HEK293T (cell line): ENCODE results near the gene SGCE.

Experiments used
- CTBP1 ChIP-seq: fragments of 450-650 bp; IDR thresholded peaks from 2 replicates; pipeline ENCODE4 v1.6.1; 2016; ENCODE audit warnings: borderline replicate concordance
- FOXK2 ChIP-seq: fragments of 450-650 bp; IDR thresholded peaks from 2 replicates; pipeline ENCODE4 v1.6.1; 2016; ENCODE audit warnings: mild to moderate bottlenecking
- FOXM1 ChIP-seq: fragments of 450-650 bp; IDR thresholded peaks from 2 replicates; pipeline ENCODE4 v1.6.1; 2017; ENCODE audit warnings: mild to moderate bottlenecking, borderline replicate concordance
- L3MBTL2 ChIP-seq: fragments of 450-650 bp; conservative IDR thresholded peaks from 2 replicates; pipeline ENCODE4 v1.6.1; 2016; ENCODE audit warnings: mild to moderate bottlenecking
- LEF1 ChIP-seq: fragments of 450-650 bp; IDR thresholded peaks from 2 replicates; pipeline ENCODE4 v1.6.1; 2017; ENCODE audit warnings: mild to moderate bottlenecking, borderline replicate concordance
- SUZ12 ChIP-seq: fragments of 450-650 bp; IDR thresholded peaks from 2 replicates; pipeline ENCODE4 v1.6.1; 2016; ENCODE audit warnings: mild to moderate bottlenecking
- TARDBP ChIP-seq: fragments of 450-650 bp; IDR thresholded peaks from 2 replicates; pipeline ENCODE4 v1.6.1; 2016

DNA sequence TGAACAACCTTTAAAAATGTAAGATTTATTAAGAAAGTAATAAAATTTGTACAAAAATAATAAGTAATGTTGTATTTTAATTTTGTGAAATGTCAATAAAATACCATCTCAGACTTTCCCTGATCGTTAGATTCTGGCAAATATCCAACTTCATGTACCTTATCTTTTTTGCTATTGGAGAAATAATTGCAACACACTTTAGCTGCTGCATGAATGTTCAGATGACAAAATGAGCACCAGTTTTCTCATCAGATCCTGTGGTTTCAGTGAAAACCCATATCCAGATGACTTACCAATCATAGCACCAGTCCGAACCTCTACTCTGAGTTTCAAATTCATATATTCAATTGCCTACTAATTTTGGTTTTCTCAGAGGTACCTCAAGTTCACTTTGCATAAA, 76.5 kb downstream of the SGCE start:
- TF ChIP-seq FOXM1 (no peak), L3MBTL2 (no peak), TARDBP (no peak), FOXK2 (no peak), SUZ12 (no peak), CTBP1 (no peak), LEF1 (no peak)
